NCI-H2196 treated with DMSO at 0.1 percent for 48 hours (cell line): ENCODE results near the gene SECTM1.

Experiments
- DNase-seq: peaks from one replicate; lab custom pipeline; 2025; ENCODE audit not compliant: unreplicated experiment; lab: John Stamatoyannopoulos, UW

Gene SECTM1

DNA sequence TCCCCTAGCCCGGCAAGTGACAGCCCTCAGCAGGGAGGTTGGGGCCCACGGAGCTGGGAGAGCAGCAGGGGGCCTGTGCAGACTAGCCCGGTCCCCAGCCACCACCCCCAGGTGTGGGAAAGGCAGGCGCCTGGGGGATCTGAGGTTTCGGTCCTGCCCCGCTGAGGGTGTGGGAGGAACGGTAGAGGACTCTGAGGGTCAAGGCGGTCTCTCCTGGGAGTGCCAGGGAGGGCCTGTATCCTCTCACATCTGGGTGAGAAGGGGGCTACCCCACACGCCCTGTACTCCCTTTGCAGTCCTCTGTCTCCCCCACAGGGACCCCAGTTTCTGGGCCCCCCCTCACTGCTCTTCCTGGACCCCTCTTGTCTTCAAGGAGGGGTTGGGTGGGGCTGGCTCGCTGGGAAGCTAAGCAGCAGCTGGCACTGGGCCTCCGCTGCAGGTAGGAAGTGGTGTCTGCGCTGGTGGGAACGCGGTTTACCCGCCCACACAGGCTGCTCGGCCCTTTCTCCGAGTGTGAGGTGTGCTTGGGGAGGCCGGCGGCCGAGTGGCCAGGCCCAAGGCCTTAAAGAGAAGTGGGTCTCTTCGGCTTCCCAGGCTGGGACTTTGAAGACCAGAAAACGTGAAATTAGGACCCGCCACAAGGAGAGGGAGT lies 31.5 kb downstream of the SECTM1 start:
- no peak for DNase-seq

DNA sequence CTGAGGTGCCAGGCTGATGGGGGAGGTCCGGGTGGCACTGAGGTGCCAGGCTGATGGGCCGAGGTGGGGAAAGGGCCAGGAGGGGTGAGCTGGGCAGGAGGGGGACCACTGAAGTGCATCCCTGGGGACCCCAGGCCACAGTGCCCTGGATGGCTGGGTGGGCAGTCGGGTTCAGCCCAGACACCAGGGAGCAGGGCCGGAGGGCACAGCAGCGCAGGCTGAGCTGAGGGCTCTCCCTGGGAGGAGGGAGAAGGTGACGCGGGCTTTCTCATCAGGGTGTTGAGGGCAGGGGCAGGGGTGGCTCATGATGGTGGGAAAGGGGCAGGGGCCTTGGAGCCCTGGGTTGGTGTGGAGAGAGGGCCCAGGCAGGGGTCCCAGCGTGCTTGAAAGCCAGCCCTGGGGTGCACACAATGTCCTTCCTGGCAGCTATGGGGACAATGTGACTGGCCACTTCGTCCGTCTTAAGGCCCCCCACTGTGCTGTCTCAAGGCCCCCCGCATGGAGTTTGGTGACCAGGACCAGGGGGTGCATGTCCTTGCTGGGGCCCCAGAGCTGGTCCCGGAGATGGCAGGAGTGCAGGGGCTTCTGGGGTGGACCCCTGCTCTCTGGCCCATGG lies 32.2 kb downstream of the SECTM1 start:
- DNase-seq: no peak

DNA sequence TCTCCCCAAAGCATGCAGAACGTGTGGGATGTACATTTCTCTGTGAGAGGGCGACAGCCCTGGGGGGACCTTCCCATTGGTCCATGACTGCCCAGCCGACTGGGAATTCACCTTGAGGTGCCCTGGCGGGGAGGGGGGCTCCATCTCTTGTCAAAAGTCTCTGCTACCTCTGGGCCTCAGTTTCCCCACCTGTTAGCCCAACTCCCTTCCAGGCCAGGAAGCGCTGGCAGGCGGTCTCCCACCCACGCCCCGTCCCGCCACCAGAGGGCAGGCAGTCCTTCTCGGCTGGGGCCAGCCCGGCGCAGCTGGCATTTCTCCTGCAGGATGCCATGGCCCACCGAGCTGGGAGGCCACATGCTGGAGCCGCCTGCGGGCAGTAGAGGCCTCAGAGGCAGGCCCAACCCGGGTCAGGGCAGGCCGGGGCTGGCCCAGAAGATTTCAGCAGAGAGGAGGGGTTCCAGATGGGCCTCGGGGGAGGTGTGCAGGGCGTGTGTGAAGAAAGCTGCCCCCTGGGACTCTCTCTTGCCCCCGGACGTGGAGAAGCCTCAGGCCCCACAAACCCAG lies 32.8 kb downstream of the SECTM1 start:
- DNase-seq: no peak

DNA sequence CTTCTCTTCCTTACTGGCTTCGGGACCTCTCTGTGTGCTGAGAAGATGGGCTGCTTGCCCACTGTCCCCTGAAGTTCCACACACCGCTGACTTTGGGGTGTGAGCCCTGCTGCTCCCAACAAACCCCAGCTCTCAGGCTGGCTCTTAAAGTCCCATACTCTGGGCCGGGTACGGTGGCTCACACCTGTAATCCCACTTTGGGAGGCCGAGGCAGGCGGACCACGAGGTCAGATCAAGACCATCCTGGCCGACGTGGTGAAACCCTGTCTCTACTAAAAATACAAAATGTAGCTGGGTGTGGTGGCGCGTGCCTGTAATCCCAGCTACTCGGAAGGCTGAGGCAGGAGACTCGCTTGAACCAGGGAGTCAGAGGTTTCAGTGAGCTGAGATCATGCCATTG lies 33.3 kb downstream of the SECTM1 start:
- DNase-seq: no peak

DNA sequence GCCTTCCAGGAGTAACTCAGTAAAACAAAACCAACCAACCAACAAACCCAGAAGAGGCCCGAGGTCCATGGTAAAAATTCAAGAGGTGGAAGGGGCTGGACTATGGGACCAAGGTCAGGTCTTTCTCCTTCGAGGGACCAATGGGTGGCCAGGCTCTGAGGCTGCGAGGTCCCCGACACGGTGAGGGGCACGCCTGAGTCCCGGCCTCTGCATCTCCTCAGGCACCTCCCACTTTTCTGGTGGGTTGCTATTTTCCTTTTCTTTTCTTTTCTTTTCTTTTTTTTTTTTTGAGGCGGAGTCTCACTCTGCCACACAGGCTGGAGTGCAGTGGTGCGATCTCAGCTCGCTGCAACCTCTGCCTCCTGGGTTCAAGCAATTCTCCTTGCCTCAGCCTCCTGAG lies 34.1 kb downstream of the SECTM1 start:
- DNase-seq: no peak

DNA sequence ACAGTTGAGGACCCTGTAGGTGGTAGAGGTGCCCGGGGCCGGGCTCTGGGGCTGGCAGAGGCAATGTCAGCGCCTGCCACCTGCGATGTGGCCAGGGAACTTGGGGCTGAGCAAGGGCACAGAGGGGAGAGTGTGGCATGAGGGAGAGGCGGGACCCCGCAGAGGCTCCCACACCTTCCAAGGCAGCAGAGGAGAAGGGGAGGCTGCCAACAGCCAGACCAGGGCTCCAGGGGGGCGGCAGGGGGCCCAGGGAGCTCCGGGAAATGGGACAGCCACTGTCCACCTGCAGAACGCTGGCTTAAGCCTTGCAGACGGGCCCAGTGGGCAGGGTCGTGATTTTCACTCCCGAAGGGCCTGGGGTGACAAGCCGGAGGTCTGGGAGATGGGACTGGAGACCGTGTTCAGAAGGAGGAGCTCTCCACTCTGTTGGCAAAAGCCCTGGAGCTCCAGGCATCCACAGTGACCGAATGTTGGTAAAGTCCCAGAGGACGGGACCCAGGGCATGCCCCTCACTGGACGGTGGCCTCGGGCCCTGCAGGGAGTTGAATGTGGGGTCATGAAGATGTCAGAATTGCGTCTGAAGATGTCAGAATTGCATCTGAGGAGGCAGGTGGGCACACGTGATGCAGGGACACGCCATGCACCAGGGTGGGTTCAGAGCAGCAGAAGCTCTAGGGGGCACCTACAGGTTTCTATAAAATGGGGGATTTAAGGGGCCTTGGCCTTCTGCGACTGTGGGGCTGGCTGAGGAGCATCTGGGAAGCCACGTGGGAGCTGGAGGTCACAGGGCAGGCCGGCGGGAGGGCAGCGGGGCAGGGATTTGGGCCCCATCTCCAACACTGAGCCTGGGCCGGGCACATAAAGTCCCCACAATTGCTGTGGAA lies 34.8 kb downstream of the SECTM1 start:
- DNase-seq: no peak

DNA sequence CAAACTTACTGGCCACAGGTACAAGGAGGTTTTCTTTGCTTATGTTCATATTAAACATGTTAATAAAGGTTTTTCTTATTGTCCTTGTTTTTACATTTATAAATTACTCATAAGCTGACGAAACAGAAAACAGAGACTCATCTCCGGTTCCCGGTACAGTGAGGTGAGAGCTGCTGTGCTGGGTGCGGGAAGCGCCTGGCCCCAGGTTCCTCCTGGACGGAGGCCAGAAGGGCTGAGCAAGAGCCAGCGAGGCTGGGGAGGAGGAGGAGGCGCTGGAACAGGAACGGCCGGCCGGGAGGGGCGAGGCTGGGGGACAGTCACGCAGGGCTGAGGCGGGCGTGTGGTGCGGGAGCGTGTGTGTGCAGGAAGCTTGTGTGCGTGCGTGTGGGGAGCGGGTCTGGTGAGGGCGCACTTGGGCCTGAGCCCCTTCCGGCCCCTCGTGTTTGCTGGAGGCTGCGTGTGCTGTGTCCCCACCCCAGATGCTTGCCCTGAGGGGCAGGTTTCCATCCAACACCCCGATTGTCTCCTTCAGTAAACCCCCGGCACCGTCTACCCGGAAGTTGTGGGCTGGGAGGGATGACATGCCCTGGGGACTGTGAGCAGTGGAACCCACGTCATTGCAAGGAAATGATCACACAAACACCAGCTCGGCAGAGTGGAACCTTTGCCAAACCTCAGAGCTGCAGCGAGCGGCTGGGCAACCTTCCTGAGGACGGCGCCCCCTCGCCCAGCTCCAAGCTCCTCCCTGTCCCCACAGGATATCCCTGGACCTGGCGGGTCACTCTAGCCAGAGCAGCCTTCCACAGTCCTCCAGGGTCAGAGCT lies 35.6 kb downstream of the SECTM1 start:
- peak; percentile 96 for DNase-seq

DNA sequence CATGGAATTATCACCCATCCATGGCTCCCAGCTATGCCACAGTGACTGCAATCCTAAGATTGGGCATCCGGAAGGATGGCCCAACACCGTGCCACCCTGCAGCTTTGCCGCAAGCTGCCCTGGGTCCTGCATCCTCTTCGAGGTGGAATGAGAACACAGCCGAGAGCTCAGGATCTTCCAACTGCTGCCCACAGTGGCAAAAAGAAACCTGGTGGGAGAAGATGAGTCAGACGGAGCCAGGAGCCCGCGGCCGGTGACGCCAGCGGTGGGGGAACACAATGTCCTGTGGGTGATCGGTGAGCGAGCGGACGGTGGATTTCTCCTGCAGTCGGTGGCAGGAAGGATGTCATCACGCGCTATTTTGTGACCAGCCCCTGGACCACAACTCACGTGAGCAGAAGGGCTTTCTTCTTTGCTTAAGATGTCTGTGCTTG lies 36.3 kb downstream of the SECTM1 start:
- peak; percentile 90 for DNase-seq

DNA sequence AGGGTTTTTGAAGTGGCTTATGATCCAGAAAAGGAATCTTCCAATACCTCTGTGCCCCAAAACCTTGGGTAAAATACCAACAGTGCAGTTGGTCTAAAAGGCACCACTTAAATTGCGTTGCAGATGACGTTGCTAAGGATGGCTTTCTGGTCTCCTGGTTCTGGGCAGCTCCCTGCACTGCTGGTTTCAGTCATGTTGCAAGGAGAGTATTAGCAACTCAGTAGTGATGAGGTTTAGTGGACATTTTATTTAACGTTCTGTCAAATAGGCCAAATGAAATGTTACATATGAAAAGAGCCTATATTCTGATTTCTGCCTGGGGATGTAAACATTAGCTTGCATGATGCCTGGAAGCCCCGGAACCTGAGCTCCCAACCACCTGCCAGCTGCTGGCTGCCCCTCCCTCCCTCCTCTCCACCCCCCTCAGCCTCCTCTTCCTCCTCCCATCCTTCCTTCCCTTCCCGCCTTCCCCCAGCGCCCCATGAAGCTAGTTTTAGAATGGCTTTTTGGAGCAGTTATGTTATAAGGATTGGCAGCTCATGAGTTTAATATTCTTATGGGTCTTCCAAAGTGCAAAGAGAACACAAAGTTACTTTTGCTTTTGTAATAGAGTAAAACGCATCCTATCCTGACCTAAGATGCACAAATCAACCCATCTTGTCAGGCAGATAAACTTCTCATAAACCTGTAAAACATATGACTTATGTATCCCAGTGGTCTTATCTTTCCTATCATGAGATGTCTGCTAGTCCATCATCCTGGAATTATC lies 36.9 kb downstream of the SECTM1 start:
- peak; percentile 39 for DNase-seq

DNA sequence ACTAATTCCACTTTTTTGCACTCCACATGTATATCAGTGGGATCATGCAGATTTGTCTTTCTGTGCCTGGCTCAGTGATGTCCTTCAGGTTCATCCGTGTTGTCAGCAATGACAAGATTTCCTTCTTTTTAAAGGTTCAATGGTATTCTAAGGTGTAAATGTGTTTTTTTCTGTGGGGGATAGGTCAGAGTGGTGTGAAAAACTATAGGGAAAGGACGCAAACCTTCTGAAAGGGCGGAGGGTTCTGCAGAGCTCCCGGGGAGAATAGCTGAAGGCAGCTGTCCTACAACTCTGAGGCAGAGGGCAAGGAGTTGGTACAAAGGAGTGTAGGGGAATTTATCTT lies 38.1 kb downstream of the SECTM1 start:
- DNase-seq: no peak

DNA sequence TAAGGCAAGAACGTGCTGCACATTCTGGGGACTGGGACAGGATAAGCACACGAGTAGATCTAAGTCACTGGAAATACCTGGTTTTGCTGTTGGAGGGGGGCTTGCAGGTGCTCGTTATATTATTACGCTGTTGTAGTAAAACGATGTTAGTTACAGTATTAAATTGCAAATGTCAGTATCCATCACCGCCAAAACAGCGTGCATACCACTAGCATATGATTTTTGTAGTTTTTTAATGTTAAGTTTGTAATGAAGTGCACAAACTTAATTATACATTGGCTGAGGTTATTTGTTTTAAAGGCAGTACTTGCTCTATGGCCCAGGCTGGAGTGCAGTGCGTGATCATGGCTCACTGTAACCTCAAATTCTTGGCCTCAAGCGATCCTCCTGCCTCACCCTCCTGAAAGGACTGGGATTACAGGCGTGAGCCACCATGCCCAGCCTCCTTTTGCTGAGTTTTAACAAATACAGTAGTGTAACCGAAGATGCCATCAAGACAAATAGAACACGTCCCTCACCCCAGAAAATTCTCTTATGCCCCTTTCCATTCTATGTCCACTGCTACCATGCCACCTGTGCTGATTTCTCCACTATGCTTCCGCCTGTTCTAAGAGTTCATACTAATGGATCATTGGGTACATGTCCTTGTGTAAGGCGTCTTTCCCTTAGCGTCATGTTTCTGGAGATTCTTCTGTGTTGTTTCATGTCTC lies 39.3 kb downstream of the SECTM1 start:
- DNase-seq: no peak

DNA sequence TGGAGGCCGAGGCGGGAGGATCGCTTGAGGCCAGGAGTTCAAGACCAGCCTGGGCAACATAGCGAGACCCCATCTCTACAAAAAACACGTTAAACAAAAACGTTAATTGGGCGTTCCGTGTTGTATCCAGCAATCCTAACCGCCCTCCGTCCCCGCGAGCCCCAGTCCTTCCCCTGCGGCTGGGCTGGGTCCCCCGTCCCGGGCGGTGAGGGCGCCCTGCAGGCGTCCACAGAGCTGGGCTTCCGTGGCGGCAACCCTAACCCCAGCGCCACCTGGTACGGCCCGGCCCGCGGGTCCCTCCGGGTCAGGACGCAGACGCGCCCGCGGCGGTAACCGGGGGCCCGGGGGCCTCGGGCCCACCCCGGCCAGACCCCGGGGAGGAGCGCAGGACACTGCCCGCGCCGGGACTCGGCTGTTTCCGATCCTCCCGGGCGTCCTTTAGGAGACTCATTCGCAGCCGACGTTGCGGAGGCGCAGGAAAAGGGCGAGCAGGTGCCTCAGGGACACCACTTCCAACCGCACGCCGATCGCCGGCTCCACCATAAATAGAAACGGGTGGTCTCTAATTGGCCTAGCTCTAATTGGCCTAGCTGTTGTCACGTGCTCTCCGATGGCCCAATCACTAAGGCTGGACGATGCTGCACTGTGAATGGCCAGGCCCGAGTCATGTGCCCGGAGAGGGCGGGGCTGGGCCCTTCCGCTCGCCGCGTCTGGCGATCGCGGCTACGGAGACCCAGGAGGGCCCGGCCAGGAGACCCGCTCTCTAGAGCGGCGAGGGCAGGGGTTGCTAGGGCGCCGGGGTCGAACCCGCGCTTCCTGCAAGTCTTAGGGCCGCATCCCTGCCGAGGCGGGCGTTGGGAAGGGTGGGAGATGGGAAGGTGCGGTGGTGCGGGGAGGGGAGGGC lies 41.1 kb downstream of the SECTM1 start:
- DNase-seq: peak; percentile 99

DNA sequence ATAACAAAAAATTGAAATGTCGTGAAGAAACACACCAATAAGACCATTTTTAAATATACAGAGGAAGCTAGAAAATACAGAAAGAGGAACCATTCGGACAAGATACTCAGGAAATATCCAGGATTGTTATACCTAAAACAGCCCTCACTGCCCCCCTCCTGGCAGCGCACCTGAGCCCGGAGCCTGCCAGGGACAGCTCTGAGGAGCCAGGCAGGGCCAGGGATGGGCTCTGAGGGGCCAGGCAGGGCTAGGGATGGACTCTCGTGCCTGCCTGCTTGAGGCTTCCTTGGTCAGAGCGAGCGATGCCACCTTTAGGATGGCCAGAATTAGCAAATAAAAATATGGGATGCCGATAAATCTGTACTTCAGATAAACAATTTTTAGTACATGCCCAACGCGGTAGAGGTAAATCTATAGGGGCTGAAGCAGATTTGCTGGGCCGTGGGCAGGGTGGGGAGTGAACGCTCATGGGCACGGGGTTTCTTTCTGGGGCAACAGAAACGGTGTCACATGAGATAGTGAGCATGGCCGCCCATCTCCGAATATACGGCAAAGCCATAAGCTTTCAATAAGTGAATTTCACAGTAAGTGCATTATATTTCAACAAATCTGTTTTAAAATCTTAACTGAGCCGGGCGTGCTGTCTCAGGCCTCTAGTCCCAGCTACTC lies 41.9 kb downstream of the SECTM1 start:
- DNase-seq: no peak

DNA sequence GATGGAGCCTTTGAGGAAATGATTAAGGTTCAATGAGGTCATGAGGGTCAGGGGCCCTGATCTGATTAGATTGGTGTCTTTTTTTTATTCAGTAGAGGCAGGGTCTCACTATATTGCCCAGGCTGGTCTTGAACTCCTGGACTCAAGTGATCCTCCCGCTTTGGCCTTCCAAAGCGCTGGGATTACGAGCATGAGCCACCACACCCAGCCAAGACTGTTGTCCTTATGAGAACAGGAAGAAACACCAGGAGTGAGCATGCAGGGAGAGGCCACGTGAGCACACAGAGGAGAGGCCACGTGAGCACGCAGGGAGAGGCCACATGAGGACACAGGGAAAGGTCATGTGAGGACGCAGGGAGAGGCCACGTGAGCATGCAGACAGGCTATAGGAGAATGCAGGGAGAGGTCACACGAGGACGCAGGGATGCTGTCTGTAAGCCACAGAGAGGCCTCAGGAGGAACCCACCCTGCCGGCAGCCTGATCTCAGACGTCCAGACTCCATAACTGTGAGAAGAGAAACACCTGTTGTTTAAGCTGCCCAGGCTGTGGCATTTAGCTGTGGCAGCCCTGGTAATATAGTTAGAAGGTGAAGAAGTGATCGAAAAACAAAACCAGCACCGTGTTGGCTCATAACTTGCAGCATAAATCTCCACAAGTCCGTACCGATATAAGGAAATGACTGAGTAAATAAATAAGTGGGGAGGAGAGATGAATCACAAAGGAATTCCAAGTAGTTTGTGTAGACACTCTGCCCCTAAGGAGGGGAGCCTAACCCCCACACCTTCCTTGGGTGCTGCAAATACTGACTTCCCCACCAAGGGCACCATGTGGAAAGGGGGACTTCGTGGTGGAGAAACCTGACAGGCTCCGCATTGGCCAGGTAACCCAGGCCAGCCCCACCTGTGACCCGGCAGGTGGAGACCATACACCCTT lies 45.4 kb downstream of the SECTM1 start:
- DNase-seq: peak; percentile 96

DNA sequence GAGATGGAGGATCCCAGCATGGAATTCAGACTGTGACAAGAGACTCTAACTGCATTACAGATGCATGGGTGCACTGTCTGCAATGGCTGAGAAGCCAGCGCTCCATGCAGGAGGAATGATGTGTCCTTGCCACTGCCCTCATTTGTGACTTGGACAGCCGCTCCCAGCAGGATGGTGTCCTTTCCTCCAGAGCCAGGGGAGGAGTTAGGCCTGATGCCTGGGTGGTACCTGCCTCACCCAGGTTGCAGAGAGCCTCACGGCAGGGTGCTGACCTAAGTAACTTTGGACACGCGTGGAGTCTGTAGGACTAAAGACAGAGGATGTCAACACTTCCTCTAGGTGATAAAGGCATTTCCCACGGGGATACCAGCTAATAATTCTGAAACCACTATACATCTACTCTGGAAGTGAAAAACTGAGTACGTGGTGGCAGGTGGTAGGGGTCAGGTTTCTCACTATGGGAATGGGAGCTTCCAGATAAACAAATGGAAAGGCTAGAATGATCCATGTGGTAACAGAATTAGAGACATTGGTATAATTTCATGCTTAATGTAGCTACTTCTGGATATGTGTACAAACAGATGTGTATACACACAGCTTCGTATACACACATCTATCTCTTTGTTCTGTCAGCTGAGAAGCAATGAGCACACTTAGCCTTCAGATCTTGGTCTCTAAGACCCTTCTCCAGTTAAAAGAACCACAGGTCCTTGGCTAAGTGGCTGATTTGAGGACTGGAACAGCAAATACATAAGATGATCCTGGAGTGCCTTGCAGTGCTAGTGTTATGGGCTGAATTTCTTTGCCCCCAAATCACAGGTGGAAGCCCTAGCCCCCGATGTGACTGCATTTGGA lies 46.3 kb downstream of the SECTM1 start:
- DNase-seq: no peak

DNA sequence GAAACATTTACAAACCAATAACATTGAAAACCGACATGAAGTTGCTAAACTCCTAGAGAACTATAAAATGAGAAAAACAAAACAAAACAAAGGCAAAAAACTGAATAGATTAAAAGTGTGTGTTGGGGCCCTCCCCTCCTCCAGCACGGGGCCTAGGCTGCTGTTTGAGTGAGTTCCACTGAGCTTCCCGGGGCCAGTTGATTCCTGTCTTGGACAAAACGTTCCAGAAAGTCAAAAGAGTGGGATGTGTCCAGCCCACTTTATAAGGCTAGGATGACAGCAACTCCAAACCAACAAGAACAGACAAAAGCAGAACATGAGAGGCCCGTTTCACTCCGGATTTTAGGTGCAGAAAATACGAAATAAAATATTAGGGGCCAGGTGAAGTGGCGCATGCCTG lies 48.4 kb downstream of the SECTM1 start:
- DNase-seq: no peak
